ENCODE measurements around the gene TOX4.

GRCh38 chr14:21521501-21521900, 44.5 kb downstream of the TOX4 start:
- TF ChIP-seq CTCF (IDR thresholded peaks at IDR 0.05), result no peak
- TF ChIP-seq EP300 (IDR thresholded peaks at IDR 0.05), result no peak

Measured in ovary (tissue), 3 donors.